HS-5 (cell line): ENCODE data around the gene FZD4.
"Not testable (repeated sequence)": the region's sequence is repeated elsewhere in the genome, so short reads cannot be mapped to it uniquely, and the experiment has no call there.

Source experiments
- DNase-seq: peaks from one replicate; pipeline ENCODE4 v3.0.0-alpha.2; 2012; ENCODE audit warnings: low read depth

FZD4 gene

GRCh38 chr11:86977441-86978050 lies 22.4 kb upstream of the FZD4 start:
- no peak for DNase-seq

GRCh38 chr11:86972734-86973133 lies 17.5 kb upstream of the FZD4 start:
- DNase-seq: no peak

GRCh38 chr11:86969258-86969657 lies 14.1 kb upstream of the FZD4 start:
- DNase-seq: no peak

DNA sequence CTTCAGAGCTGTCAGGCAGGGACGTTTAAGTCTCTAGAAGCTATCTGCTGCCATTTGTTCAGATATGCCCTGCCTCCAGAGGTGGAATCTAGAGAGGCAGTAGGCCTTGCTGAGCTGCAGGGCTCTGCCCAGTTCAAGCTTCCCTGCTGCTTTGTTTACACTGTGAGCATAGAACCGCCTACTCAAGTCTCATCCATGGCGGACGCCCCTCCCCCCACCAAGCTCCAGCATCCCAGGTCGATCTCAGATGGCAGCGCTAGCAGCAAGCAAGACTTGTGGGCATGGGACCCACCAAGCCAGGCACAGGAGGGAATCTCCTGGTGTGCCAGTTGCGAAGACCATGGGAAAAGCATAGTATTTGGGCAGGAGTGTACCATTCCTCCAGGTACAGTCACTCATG lies 12.4 kb upstream of the FZD4 start:
- not testable (repeated sequence) for DNase-seq

DNA sequence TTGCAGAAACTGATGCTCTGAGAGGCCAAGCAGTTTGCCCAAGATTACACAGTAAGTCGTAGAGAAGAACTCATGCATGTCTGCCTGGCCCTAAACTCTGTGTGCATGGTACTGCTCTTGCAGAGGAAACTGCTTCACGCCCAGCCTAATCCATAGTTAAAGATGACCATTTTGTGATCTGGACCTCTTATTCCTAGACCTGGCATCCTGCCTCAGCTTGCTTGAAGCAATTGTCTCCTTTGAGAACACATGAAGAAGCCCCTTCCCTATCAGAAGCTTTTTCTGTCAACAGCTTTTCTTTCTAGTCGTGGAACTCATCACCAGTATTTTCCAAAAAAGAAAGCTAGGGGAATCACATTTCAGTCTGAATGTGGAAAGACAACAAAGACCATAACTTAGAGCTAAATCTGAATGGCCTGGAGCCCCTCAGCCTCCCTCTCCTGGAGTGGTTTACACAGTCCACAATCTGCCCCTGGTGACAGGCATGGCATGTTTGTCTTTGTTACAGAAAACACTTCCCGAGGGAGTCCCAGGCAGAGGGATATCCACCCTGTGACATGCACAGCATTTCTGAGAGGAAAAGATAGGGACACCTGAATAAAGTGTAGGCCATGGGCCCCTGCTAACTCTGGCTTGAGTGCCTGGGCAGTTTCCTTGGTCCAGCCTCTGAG lies 2.9 kb upstream of the FZD4 start:
- DNase-seq: no peak

DNA sequence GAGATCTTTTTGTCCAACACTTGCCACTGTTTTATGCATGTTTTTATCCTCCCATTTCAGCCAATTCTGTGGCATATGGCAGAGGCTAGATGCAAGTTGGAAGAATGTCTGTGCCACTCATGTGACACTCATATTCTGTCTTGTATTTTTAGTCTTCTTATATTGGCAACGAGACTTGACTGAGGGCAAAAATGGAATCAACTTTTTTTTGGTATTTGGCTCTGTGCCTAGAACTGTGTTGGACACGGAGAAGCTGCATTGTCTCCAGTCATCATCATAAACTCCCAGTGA lies 1.7 kb upstream of the FZD4 start:
- no peak for DNase-seq

DNA sequence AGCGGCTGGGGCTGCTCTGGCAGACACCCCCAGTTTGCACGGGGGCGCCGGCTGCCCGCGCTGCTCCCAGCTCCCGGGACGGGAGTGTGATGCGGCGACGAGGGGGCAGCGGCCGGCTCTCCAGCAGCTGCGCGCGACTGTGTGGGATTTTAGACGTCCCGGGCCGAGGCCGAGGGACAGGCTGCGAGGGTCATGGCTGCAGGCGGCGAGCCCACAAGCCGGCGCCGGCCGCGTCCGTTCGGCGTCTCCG lies 159 bp downstream of the FZD4 start:
- DNase-seq: no peak

DNA sequence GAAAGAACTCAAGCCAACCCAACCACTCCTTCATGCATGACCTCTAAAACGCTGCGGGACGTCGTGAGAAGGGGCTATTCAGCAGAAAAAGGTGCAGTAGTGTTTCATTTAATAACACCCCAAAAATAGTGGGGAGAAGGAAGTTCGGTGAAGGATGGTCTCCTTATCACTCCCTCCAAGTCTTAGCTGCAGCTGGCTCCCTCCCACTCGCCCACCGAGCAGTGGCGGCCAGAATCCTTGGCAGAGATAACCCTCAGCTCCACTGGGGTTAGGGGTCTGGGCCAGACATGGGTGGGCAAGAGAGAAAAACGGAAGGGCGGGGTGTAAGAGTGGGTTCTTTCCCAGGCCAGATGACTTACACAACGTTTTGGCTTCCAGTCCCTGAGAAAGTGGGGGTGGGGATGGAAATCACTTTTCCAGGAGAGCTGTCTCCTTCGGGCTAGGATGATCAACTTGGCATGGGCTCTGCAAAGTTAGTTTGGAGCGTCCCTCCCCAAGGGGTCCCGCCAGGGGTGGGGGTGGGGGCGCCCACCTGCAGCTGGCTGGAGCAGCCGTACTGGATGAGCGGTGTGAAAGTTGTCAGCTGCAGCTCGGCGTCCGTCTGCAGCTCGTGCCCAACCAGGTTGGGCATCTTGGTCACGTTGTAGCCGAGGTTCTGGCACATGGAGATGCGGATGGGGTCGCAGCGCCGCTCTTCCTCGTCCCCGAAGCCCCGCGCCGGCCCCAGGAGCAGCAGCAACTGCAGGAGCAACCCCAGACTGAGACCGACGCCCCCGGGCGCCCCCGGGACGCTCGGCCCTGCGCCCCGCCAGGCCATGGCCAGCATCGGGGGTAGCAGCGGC lies 705 bp downstream of the FZD4 start:
- DNase-seq: no peak

- DNase-seq: no peak
These were observed 2.8 kb downstream of the FZD4 start for GRCh38 chr11:86952221-86952875.

DNA sequence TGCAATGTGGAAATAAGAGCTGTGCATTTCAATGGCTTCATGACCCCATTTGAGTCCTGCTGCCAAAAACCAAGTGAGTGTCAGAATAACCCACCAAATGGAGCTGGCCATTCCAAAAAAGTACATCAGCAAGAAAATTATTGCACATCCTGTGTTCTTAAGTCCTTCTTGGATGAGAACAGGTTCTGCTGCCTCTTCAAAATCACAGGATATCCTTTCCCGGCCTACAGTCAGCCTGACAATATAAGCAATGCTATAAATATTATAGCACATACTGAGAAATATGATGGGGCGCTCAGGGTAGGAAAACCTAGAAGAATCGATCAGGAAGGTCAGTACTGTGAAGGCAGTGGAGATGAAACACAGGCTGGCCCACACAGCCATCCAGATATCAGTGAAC lies 3.5 kb downstream of the FZD4 start:
- no peak for DNase-seq

DNA sequence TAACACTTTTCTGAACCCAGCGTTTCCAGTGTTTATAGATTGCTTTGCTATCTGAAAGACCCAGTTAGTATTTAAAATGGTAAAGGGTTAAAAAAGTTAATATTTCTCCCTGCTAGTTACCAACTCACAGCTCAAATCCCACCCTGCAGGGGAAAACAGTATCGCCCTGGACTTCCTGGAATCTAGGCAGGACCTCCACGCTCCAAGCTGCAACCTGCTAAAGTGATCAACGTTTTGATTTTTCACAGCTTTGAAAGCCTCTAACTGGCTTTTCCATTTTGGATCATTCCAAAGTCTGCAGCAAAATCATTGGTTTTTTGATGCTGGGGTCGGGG lies 4.6 kb downstream of the FZD4 start:
- DNase-seq: no peak

GRCh38 chr11:86949995-86950660 lies 5.1 kb downstream of the FZD4 start:
- DNase-seq: no peak

DNA sequence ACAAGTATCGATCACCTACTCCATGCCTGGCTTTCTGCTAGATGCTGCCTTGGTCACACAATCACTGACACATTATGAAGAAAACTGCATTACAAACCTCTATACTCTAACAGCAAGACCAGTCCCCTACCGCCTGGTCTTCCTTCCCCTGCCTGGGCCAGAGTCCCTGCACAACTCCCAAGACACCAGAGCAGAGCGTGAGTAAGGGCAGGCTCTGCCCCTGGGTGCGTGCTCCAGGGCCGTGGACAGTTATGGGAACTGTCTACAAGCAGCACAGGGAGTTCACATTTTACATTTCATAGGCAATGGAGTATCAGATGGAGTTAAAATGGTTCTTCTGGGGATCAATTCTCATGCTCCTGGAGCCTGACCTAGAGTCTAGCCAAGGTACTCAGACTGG lies 6.5 kb downstream of the FZD4 start:
- DNase-seq: no peak

DNA sequence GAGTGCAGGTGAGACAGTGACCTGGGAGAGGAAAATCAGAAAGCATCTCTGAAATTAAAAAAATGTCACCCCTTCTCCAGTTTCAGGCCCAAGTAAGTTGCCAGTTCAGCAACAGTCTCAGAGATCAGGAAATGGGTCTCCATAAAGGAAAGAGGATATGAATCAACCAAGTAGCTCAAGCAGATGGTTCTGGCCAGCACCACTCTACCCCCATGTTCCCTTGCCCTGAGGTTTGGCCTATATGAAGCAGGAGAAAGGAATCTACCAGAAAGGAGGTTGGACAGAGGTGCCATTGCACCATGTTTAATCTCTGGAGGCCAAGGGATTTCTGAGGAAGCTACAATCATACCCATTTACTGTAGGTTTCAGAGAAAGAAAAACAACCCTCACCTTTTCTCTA lies 7.7 kb downstream of the FZD4 start:
- no peak for DNase-seq

- DNase-seq: not testable (repeated sequence)
These were observed 11.7 kb downstream of the FZD4 start for GRCh38 chr11:86943505-86943904.

- DNase-seq: no peak
These were observed 13.2 kb downstream of the FZD4 start for GRCh38 chr11:86941871-86942599.

DNA sequence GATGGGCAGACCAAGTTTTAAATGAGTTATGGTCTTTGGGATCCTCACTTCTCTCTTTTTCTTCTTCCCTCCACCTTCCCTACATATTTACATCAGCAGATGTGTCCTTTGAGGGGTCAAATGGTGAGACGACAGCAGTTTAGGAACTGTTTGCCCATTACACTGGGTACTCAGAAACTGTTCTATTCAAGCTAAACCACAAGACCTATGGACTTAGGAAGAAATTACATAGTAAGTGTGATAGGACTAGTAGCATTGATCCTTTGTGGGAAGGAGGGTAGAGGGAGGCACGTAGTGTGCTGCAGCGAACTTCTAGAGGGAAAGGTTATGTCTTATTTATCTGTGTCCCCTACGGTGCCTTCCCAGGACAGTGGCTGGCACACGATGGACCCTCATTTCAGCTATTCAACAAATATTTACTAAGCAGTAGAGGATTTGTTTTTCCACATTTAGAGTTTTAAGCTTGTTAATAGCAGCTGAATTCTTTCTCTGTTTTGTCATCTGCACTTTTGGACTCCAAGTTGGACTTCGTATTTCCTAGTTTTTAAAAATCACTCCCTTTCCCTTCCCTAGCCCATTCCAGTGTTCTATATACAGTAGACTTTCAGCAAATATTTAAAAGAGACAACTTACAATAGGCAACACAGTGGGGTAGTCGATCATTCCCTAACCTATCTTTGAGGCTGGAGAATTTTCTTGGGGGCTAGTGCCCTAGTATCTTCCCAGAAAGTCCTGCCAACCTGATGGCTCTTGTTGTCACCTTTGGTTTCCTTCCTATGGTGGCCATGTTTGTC lies 13.9 kb downstream of the FZD4 start:
- no peak for DNase-seq

GRCh38 chr11:86940122-86940777 lies 14.9 kb downstream of the FZD4 start:
- no peak for DNase-seq

- no peak for DNase-seq
These were observed 16.0 kb downstream of the FZD4 start for GRCh38 chr11:86938900-86939880.
